Trophoblast cell (in vitro differentiated cells and primary cell): Measurements from ENCODE around the gene C1orf232.

Experiments
- DNase-seq, 2 donors: peaks; one replicate each; pipeline ENCODE4 v3.0.0-alpha.2; 2016
- H2AFZ ChIP-seq: 2 replicates; pipeline ENCODE4 v1.6.1; 2013; ENCODE audit warnings: low read length, moderate library complexity, mild to moderate bottlenecking; ENCODE audit not compliant: insufficient read depth, poor library complexity
- H2AK5ac ChIP-seq: 2 replicates; pipeline ENCODE4 v1.6.1; 2013; ENCODE audit warnings: mild to moderate bottlenecking, low read length
- H2BK120ac ChIP-seq: 2 replicates; pipeline ENCODE4 v1.6.1; 2013; ENCODE audit warnings: low read length, mild to moderate bottlenecking, moderate library complexity; ENCODE audit not compliant: insufficient read depth, poor library complexity
- H2BK12ac ChIP-seq: 2 replicates; pipeline ENCODE4 v1.6.1; 2013; ENCODE audit warnings: mild to moderate bottlenecking, low read length, moderate library complexity
- H2BK5ac ChIP-seq: 2 replicates; pipeline ENCODE4 v1.6.1; 2013; ENCODE audit warnings: low read length, low read depth, moderate library complexity, mild to moderate bottlenecking; ENCODE audit not compliant: poor library complexity
- H3K14ac ChIP-seq: 2 replicates; pipeline ENCODE4 v1.6.1; 2013; ENCODE audit warnings: mild to moderate bottlenecking, low read length
- H3K18ac ChIP-seq: 2 replicates; pipeline ENCODE4 v1.6.1; 2013; ENCODE audit warnings: mild to moderate bottlenecking, low read length
- H3K23ac ChIP-seq: 2 replicates; pipeline ENCODE4 v1.6.1; 2013; ENCODE audit warnings: low read length
- H3K27ac ChIP-seq: 2 replicates; pipeline ENCODE4 v1.5.1; 2013; ENCODE audit warnings: low read depth, mild to moderate bottlenecking, inconsistent platforms, low read length, moderate library complexity
- H3K27me3 ChIP-seq: 2 replicates; pipeline ENCODE4 v1.6.1; 2013; ENCODE audit warnings: inconsistent platforms, mild to moderate bottlenecking, low read length, moderate library complexity; ENCODE audit not compliant: insufficient read depth
- H3K36me3 ChIP-seq, 2 experiments: 1 replicate in 1 of 2; 2 replicates in 1 of 2; pipeline ENCODE4 v1.6.1; 2013; ENCODE audit warnings: low read length in 2 of 2, mild to moderate bottlenecking in 2 of 2, moderate library complexity in 1 of 2; ENCODE audit not compliant: insufficient read depth in 2 of 2, control insufficient read depth in 1 of 2
- H3K4ac ChIP-seq: 2 replicates; pipeline ENCODE4 v1.6.1; 2013; ENCODE audit warnings: low read depth, mild to moderate bottlenecking, low read length, moderate library complexity
- H3K4me1 ChIP-seq, 2 experiments: 1 replicate in 1 of 2; 2 replicates in 1 of 2; pipeline ENCODE4 v1.6.1; 2013; ENCODE audit warnings: low read length in 2 of 2, mild to moderate bottlenecking in 2 of 2, moderate library complexity in 1 of 2; ENCODE audit not compliant: insufficient read depth in 2 of 2, control insufficient read depth in 1 of 2
- H3K4me2 ChIP-seq: 2 replicates; pipeline ENCODE4 v1.6.1; 2013; ENCODE audit warnings: inconsistent platforms, mild to moderate bottlenecking, low read length, moderate library complexity
- H3K4me3 ChIP-seq: 2 replicates; pipeline ENCODE4 v1.5.1; 2013; ENCODE audit warnings: mild to moderate bottlenecking, low read depth, low read length, inconsistent platforms
- H3K79me1 ChIP-seq: one replicate; pipeline ENCODE4 v1.6.1; 2013; ENCODE audit warnings: low read length
- H3K79me2 ChIP-seq: 2 replicates; pipeline ENCODE4 v1.6.1; 2013; ENCODE audit warnings: low read length, mild to moderate bottlenecking; ENCODE audit not compliant: control insufficient read depth, insufficient read depth, poor library complexity
- H3K9ac ChIP-seq: 2 replicates; pipeline ENCODE4 v1.6.1; 2013; ENCODE audit warnings: mild to moderate bottlenecking, low read length
- H3K9me3 ChIP-seq: 2 replicates; pipeline ENCODE4 v1.6.1; 2013; ENCODE audit warnings: low read depth, mild to moderate bottlenecking, control low read depth, inconsistent platforms, low read length; ENCODE audit not compliant: insufficient read depth
- H4K12ac ChIP-seq: 2 replicates; pipeline ENCODE4 v1.6.1; 2013; ENCODE audit warnings: low read depth, mild to moderate bottlenecking, low read length, moderate library complexity
- H4K8ac ChIP-seq: 2 replicates; pipeline ENCODE4 v1.6.1; 2013; ENCODE audit warnings: low read depth, mild to moderate bottlenecking, low read length, moderate library complexity
- H4K91ac ChIP-seq: one replicate; pipeline ENCODE4 v1.6.1; 2013; ENCODE audit warnings: low read depth, mild to moderate bottlenecking, low read length, moderate library complexity
- WGBS: extraction: QIAGEN DNeasy Blood & Tissue Kit; methylation state at CpG from one replicate; pipeline ENCODE4 v1.1.7; 2013; ENCODE audit warnings: missing lambda C conversion rate; ENCODE audit not compliant: insufficient read length, insufficient coverage; ENCODE audit errors: extremely low coverage; 5-methylcytosine and 5-hydroxymethylcytosine counted together

Gene C1orf232

DNA sequence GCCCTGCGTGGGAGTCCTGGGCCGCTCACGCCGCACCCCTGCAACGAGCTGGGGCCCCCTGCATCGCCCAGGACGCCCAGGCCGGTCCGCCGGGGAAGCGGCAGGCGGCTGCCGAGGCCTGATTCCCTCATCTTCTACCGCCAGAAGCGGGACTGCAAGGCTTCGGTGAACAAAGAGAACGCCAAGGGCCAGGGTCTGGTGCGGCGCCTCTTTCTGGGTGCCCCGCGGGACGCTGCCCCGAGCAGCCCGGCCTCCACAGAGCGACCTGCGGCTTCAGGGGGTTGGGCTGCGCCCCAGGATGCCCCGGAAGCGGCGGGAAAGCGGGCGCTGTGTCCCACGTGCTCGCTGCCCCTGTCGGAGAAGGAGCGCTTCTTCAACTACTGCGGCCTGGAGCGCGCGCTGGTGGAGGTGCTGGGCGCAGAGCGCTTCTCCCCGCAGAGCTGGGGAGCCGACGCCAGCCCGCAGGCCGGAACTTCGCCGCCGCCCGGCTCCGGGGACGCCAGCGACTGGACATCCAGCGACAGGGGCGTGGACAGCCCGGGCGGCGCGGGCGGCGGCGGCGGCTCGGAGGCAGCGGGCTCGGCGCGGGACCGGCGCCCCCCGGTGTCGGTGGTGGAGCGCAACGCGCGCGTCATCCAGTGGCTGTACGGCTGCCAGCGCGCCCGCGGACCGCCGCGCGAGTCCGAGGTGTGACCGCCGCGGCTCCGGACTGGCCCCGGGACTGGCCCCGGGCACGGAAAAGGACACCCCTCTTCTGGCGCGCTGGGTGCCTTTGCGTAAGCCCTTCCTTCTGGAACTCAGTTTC lies 7.1 kb downstream of the C1orf232 start:
- peak overlapping the region; percentile 50 for H4K91ac ChIP-seq
- no peak overlapping the region for H3K23ac ChIP-seq
- H3K79me1 ChIP-seq, result peaks cover 15% of the 10 kb centered on the region
- peaks cover 31 to 42% of the 10 kb centered on the region in 2 experiments for H3K4me1 ChIP-seq
- peaks cover 5% of the 10 kb centered on the region for H3K79me2 ChIP-seq
- H3K27ac ChIP-seq, result no peak overlapping the region
- H2AK5ac ChIP-seq, result peak overlapping the region; percentile 20
- H2AFZ ChIP-seq, result peak overlapping the region; percentile 50
- H3K36me3 ChIP-seq, result no peaks in the 10 kb centered on the region
- H3K18ac ChIP-seq, result peak overlapping the region; percentile 62
- peaks cover 18% of the 10 kb centered on the region for H3K27me3 ChIP-seq
- peak overlapping the region; percentile 30 for H3K14ac ChIP-seq
- peak; percentile 28 to 69 for DNase-seq
- H3K4ac ChIP-seq, result no peak overlapping the region
- peak overlapping the region; percentile 90 for H3K4me2 ChIP-seq
- peak overlapping the region; percentile 61 for H4K12ac ChIP-seq
- WGBS, result no CpG with 5 or more reads among the region's 98 CpGs
- no peak overlapping the region for H3K9ac ChIP-seq
- H2BK5ac ChIP-seq, result no peak overlapping the region
- peaks cover 2% of the 10 kb centered on the region for H3K9me3 ChIP-seq
- H2BK12ac ChIP-seq, result peak overlapping the region; percentile 42
- H2BK120ac ChIP-seq, result peak overlapping the region; percentile 28
- peak overlapping the region; percentile 67 for H4K8ac ChIP-seq
- H3K4me3 ChIP-seq, result peak overlapping the region; percentile 59

GRCh38 chr1:26160527-26161414 lies 8.0 kb downstream of the C1orf232 start:
- Histone ChIP-seq H3K4me3 (peak overlapping the region; percentile 59), H2AK5ac (peak overlapping the region; percentile 20), H2BK12ac (peak overlapping the region; percentile 42), H3K4me2 (peak overlapping the region; percentile 90), H3K27me3 (peaks cover 18% of the 10 kb centered on the region), H4K91ac (no peak overlapping the region), H2BK5ac (no peak overlapping the region), H3K23ac (no peak overlapping the region), H4K12ac (peak overlapping the region; percentile 61), H3K79me1 (peaks cover 18% of the 10 kb centered on the region), H3K9me3 (peaks cover 2% of the 10 kb centered on the region), H3K4me1 (peaks cover 39 to 50% of the 10 kb centered on the region in 2 experiments), H3K9ac (no peak overlapping the region), H2BK120ac (no peak overlapping the region), H3K4ac (no peak overlapping the region), H3K14ac (peak overlapping the region; percentile 30), H3K18ac (peak overlapping the region; percentile 62), H3K79me2 (peaks cover 5% of the 10 kb centered on the region), H3K36me3 (no peaks in the 10 kb centered on the region), H4K8ac (peak overlapping the region; percentile 67), H3K27ac (no peak overlapping the region), H2AFZ (peak overlapping the region; percentile 50)
- no peak for DNase-seq
- WGBS, result no CpG with 5 or more reads among the region's 18 CpGs

- no peak overlapping the region for H2BK120ac ChIP-seq
- H3K14ac ChIP-seq, result no peak overlapping the region
- H3K23ac ChIP-seq, result no peak overlapping the region
- H3K9me3 ChIP-seq, result peaks cover 2% of the 10 kb centered on the region
- no peaks in the 10 kb centered on the region for H3K36me3 ChIP-seq
- no peak overlapping the region for H3K4ac ChIP-seq
- H2BK5ac ChIP-seq, result no peak overlapping the region
- H3K27ac ChIP-seq, result no peak overlapping the region
- H2BK12ac ChIP-seq, result no peak overlapping the region
- H3K4me1 ChIP-seq, result peaks cover 44 to 59% of the 10 kb centered on the region in 2 experiments
- no peak overlapping the region for H4K8ac ChIP-seq
- H4K91ac ChIP-seq, result no peak overlapping the region
- H3K18ac ChIP-seq, result no peak overlapping the region
- DNase-seq, result no peak
- H3K9ac ChIP-seq, result no peak overlapping the region
- peaks cover 18% of the 10 kb centered on the region for H3K27me3 ChIP-seq
- WGBS, result no CpG with 5 or more reads among the region's 4 CpGs
- H2AFZ ChIP-seq, result no peak overlapping the region
- H4K12ac ChIP-seq, result no peak overlapping the region
- H3K4me3 ChIP-seq, result no peak overlapping the region
- H3K79me1 ChIP-seq, result peaks cover 18% of the 10 kb centered on the region
- H3K4me2 ChIP-seq, result peak overlapping the region; percentile 55
- peaks cover 5% of the 10 kb centered on the region for H3K79me2 ChIP-seq
- H2AK5ac ChIP-seq, result no peak overlapping the region
Observed at GRCh38 chr1:26159743-26160039, 9.1 kb downstream of the C1orf232 start.

DNA sequence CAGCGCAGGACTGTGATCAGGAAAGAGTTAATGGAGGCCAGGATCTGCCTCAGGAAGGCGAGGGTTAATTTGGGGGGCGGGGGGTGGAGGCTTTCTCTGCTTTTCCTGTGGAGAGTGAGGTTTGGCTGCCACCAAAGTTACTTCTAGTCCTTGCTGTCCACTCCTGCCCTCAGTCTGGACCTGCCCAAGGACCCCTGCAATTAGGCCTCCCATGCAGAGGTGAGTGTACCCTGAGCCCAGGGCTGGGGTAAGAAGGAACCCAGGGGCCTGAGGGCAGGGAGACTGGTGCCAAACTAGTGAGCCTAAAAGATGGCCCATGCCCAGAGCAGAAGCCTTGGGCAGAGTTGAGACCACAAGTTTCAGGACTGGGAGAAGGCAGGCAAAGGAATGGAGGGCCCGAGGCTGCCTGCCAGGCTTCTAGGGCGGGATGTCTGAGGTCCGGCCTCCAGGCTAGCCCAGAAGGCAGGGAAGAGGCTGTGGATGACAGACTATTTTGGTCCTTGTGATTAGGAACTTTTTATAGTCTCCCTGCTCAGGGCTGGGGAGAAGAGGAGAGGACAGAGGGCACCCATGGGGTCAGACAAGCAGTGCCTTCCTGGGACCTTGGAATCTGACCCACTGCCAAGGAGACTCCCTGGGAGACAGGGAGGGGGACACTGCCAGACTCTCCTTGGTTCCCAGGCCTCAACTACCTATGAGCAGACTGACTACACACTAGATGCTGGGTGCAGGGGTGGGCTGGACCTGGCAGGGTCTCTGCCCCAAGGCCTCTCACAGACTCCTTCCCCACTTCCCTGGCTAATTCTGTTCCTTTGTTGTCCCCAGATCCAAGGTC lies 9.6 kb downstream of the C1orf232 start, which contains the start of gene FAM110D:
Gene FAM110D (plus strand): TSS at position 172 of the 835 bp plus-strand sequence. CDS start 2,213 bp downstream, outside the sequence.
- Histone ChIP-seq H3K4ac (no peak within 1 kb of the TSS), H2AFZ (peak within 1 kb of the TSS; percentile 11), H2AK5ac (peak within 1 kb of the TSS; percentile 44), H2BK12ac (peak within 1 kb of the TSS; percentile 91), H3K27me3 (peaks cover 18% of the 10 kb centered on the region), H3K18ac (peak within 1 kb of the TSS; percentile 25), H3K14ac (peak within 1 kb of the TSS; percentile 56), H3K4me2 (peak within 1 kb of the TSS; percentile 55), H2BK120ac (peak within 1 kb of the TSS; percentile 48), H3K27ac (no peak within 1 kb of the TSS), H3K9me3 (peaks cover 2% of the 10 kb centered on the region), H3K79me1 (peaks cover 15% of the 10 kb centered on the region), H3K4me1 (peaks cover 40 to 55% of the 10 kb centered on the region in 2 experiments), H3K79me2 (peaks cover 3% of the 10 kb centered on the region), H3K9ac (no peak within 1 kb of the TSS), H2BK5ac (peak within 1 kb of the TSS; percentile 42), H4K12ac (no peak within 1 kb of the TSS), H3K36me3 (no peaks in the 10 kb centered on the region), H4K91ac (peak within 1 kb of the TSS; percentile 72), H3K4me3 (no peak within 1 kb of the TSS), H3K23ac (no peak within 1 kb of the TSS), H4K8ac (peak within 1 kb of the TSS; percentile 49)
- no CpG with 5 or more reads among the region's 6 CpGs for WGBS
- no peak for DNase-seq
